Activated naive CD4-positive, alpha-beta T cell treated with anti-CD3 and anti-CD28 coated beads, Interleukin-2, amount 50 U/mL, for 72 hours (primary cell): ENCODE measurements around the gene WNT7B. TPM values are rescaled to one million over a fixed set of nuclear protein-coding genes. Genes with fewer than 3 reads are reported as not detected.
A peak's percentile ranks its signal among the peaks of the same experiment; 100 is the strongest.

Source experiments
- ATAC-seq, 2 donors: fragments of 150-1000 bp; cut with Tn5 transposase; 2 replicates each; pipeline ENCODE4 v1.10.0; 2021; ENCODE audit warnings: mild to moderate bottlenecking in 2 of 2, moderate library complexity in 2 of 2
- DNase-seq, 2 donors: peaks; one replicate each; pipeline ENCODE4 v3.0.0; 2021 to 2022; ENCODE audit warnings: low spot score in 2 of 2
- H3K27ac Mint-ChIP-seq, 2 donors: one replicate each; pipeline ENCODE4 v1.8.0; 2022; ENCODE audit warnings: mild to moderate bottlenecking in 2 of 2, mixed read lengths in 2 of 2
- H3K36me3 Mint-ChIP-seq, 2 donors: one replicate each; pipeline ENCODE4 v1.8.0; 2022; ENCODE audit warnings: mixed read lengths in 2 of 2
- H3K9me3 Mint-ChIP-seq, 2 donors: one replicate each; pipeline ENCODE4 v1.8.0; 2022; ENCODE audit warnings: mixed read lengths in 2 of 2
- total RNA-seq, 2 donors: library from RNA; stranded (reverse); gene quantifications; one replicate each; pipeline ENCODE4 v1.2.3, GENCODE V29; 2022

Gene WNT7B
- under 1 TPM in 1 of 2 donors, not detected in 1; 0.05 TPM for total RNA-seq

DNA sequence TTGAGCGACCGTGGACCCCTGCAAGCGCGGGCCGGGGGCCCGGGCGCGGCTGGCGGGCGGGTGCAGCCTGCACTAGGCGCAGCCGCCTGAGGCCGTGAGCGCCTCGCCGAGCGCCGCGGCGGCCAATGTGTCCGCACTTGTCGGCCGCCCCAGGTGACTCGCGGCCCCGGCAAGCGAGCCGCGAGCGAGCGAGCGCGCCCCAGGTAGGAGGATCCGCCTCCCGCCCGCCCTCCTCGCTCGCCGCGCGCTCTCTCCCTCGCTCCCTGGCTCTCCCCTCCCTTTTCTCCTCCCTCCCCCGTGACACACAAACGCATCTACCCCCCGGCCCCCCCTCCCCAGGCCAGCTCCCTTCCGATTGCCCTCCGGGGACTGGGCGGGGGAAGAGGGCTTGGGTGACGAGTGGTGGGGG is at the start of gene WNT7B:
WNT7B (minus strand) TSS at position 160 of the 409 bp plus-strand sequence. CDS start 408 bp downstream, outside the sequence.
- Mint-ChIP-seq H3K36me3 (no peaks in the 10 kb centered on the region), H3K9me3 (no peaks in the 10 kb centered on the region), H3K27ac (no peak within 1 kb of the TSS)
- DNase-seq (no peak), ATAC-seq (no peak)

GRCh38 chr22:46025973-46026898 is 49.3 kb upstream of the WNT7B start:
- Mint-ChIP-seq H3K36me3 (no peaks in the 10 kb centered on the region), H3K9me3 (no peaks in the 10 kb centered on the region), H3K27ac (no peak overlapping the region)
- DNase-seq (peak in 1 of 2 donors; percentile 51), ATAC-seq (no peak)

DNA sequence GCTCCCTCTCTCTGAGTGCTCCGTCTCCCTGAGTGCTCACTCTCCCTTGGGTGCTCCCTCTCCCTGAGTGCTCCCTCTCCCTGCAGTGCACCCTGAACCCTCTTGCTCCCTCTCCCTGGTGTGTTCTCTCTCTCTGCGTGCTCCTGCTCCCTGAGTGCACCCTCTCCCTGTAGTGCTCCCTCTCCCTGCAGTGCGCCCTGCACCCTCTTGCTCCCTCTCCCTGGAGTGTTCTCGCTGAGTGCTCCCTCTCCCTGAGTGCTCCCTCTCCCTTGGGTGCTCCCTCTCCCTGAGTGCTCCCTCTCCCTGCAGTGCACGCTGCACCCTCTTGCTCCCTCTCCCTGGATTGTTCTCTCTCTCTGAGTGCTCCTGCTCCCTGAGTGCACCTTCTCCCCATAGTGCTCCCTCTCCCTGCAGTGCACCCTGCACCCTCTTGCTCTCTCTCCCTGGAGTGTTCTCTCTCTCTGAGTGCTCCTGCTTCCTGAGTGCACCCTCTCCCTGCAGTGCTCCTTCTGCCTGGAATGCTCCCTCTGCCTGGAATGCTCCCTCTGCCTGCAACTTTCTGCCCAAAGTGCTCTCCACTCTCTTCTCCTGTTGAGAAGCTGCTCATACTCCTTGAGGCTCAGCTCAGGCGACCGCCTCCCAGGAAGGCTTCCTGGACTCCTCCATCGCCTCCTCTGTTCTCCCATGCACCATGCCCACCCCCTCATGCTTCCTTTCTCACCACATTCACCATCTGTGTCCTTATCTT is 48.4 kb upstream of the WNT7B start:
- no peak for ATAC-seq
- Mint-ChIP-seq H3K27ac (no peak overlapping the region), H3K9me3 (no peaks in the 10 kb centered on the region), H3K36me3 (no peaks in the 10 kb centered on the region)
- DNase-seq: peak in 1 of 2 donors; percentile 38

DNA sequence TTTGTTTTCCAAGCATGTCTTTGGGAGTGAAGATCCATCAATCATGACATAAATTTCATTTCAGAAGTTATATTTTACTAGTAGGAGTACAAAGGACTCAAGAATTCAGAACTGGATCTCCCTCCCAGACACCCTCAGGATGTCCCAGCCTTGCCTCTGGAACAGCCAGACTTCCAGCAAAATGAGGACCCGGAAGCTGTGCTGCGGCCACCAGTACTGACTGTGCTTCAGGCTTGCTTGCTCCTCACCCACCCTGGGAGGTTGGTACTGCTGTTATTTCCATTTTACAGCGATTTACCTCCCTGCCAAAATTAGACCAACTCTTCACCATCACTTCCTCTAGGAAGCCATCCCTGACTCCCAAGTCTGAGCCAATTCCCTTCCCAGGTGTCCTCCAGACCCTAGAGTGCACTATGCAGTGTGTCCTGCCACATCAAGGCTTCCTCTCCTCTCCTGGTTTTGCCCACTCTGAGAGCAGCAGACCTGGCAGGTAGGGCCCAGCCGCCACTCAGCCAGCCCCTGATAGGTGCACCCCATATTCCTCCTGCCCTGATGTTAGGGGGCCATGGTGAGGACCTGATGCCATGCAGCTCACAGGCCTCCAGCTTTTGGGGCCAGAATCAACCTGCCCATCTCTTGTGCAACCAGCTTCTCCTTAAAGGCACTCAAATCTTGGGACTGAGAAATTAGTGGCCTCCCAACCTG is 47.3 kb upstream of the WNT7B start:
- peak in 1 of 2 donors; percentile 18 for DNase-seq
- H3K36me3 Mint-ChIP-seq: no peaks in the 10 kb centered on the region
- no peaks in the 10 kb centered on the region for H3K9me3 Mint-ChIP-seq
- H3K27ac Mint-ChIP-seq: peak overlapping the region in 1 of 2 donors; percentile 1
- ATAC-seq: no peak

- DNase-seq (no peak), ATAC-seq (no peak)
- no peaks in the 10 kb centered on the region for H3K36me3 Mint-ChIP-seq
- H3K9me3 Mint-ChIP-seq: no peaks in the 10 kb centered on the region
- H3K27ac Mint-ChIP-seq: no peak overlapping the region
Measured at GRCh38 chr22:46023558-46023981, 46.6 kb upstream of the WNT7B start.

- no peaks in the 10 kb centered on the region for H3K36me3 Mint-ChIP-seq
Measured at GRCh38 chr22:46022881-46023512, 46.0 kb upstream of the WNT7B start.

DNA sequence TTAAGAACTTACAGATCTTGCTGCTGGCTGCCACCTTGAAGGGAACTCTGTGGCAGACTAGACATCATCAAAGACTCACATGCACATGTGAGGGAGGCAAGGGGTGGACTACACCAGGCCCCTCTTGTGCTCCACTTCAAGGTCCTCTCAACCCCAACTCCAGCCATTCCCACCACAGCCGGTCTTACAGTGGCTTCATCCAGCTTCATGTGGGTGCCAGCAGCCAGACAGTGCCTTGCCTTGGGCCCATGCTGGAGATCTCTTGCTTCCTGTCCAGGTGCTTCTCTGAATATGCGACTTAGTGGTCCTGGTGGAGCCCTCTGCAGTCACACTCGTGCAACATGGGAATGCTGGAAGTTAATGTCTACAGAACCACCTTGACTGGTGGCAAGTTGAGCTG is 44.6 kb upstream of the WNT7B start:
- no peak for ATAC-seq

More at GRCh38 chr22:46022881-46023512, 46.0 kb upstream of the WNT7B start:
- DNase-seq: peak in 1 of 2 donors; percentile 16
- H3K9me3 Mint-ChIP-seq: no peaks in the 10 kb centered on the region
- H3K27ac Mint-ChIP-seq: no peak overlapping the region
- ATAC-seq: no peak

GRCh38 chr22:46019351-46019750 is 42.4 kb upstream of the WNT7B start:
- H3K27ac Mint-ChIP-seq: peak overlapping the region in 1 of 2 donors; percentile 7
- H3K9me3 Mint-ChIP-seq: no peaks in the 10 kb centered on the region
- ATAC-seq (no peak), DNase-seq (peak in 1 of 2 donors; percentile 40)
- no peaks in the 10 kb centered on the region for H3K36me3 Mint-ChIP-seq

More for the DNA sequence above, 44.6 kb upstream of the WNT7B start:
- H3K27ac Mint-ChIP-seq: no peak overlapping the region
- no peaks in the 10 kb centered on the region for H3K9me3 Mint-ChIP-seq
- H3K36me3 Mint-ChIP-seq: no peaks in the 10 kb centered on the region
- peak in 1 of 2 donors; percentile 52 for DNase-seq

- no peak for DNase-seq
- H3K27ac Mint-ChIP-seq: no peak overlapping the region
- H3K36me3 Mint-ChIP-seq: no peaks in the 10 kb centered on the region
- H3K9me3 Mint-ChIP-seq: no peaks in the 10 kb centered on the region
- no peak for ATAC-seq
Measured at GRCh38 chr22:46018859-46019258, 41.9 kb upstream of the WNT7B start.

GRCh38 chr22:46017166-46017565 is 40.2 kb upstream of the WNT7B start:
- H3K9me3 Mint-ChIP-seq: no peaks in the 10 kb centered on the region
- no peak for ATAC-seq
- no peak overlapping the region for H3K27ac Mint-ChIP-seq
- DNase-seq: no peak
- no peaks in the 10 kb centered on the region for H3K36me3 Mint-ChIP-seq

- Mint-ChIP-seq H3K36me3 (no peaks in the 10 kb centered on the region), H3K27ac (peak overlapping the region; percentile 68 to 83), H3K9me3 (no peaks in the 10 kb centered on the region)
- DNase-seq: peak; percentile 88 to 94
- ATAC-seq: peak; percentile 100
Measured at GRCh38 chr22:46013460-46014416, 36.8 kb upstream of the WNT7B start.

DNA sequence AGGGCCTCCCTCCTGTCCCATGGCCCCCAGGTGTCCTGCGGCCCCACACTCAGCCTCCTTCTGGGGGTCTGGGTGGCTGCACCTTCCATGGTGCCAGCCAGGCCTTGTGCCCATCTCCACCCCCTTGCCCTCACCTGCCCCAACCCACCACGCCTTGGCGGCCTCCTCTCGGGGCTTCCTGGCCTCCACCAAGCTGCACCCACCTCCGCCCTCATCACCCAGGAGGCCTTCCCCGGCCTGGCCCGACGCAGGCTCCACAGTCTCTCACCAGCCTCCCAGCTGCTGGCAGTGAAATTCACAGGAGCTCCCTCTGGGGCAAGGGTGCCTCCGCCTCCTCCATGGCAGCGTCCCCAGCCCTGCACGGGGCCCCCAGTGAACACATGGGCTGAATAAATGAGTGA is 35.9 kb upstream of the WNT7B start:
- no peaks in the 10 kb centered on the region for H3K9me3 Mint-ChIP-seq
- ATAC-seq (peak in 1 of 2 donors; percentile 6), DNase-seq (no peak)
- no peaks in the 10 kb centered on the region for H3K36me3 Mint-ChIP-seq
- H3K27ac Mint-ChIP-seq: peak overlapping the region in 1 of 2 donors; percentile 83

GRCh38 chr22:46012182-46012880 is 35.4 kb upstream of the WNT7B start:
- Mint-ChIP-seq H3K36me3 (no peaks in the 10 kb centered on the region), H3K9me3 (no peaks in the 10 kb centered on the region), H3K27ac (no peak overlapping the region)
- no peak for ATAC-seq
- DNase-seq: no peak

GRCh38 chr22:46011627-46012181 is 34.7 kb upstream of the WNT7B start:
- Mint-ChIP-seq H3K36me3 (no peaks in the 10 kb centered on the region), H3K9me3 (no peaks in the 10 kb centered on the region), H3K27ac (no peak overlapping the region)
- DNase-seq (no peak), ATAC-seq (no peak)
